Fibroblast of lung (primary cell): Measurements from ENCODE around the gene ZIC3. TPM values are rescaled to one million over a fixed set of nuclear protein-coding genes. Genes with fewer than 3 reads are reported as not detected.
A peak's percentile ranks its signal among the peaks of the same experiment; 100 is the strongest.

Source experiments
- DNase-seq, 2 donors: peaks; one replicate each; pipeline versions ENCODE4 v3.0.0 to v3.0.0-alpha.2; 2010; ENCODE audit warnings: low read depth in 2 of 2
- H2AFZ ChIP-seq: 2 replicates; pipeline ENCODE4 v1.5.1; 2012; ENCODE audit warnings: low read length, control low read depth, inconsistent platforms
- H3K27ac ChIP-seq: 2 replicates; pipeline ENCODE4 v1.5.1; 2011; ENCODE audit warnings: low read length, control low read depth; ENCODE audit not compliant: insufficient read depth
- H3K27me3 ChIP-seq: 2 replicates; pipeline ENCODE4 v1.5.1; 2011; ENCODE audit warnings: mild to moderate bottlenecking, low read length; ENCODE audit not compliant: control insufficient read depth, insufficient read depth
- H3K36me3 ChIP-seq: 2 replicates; pipeline ENCODE4 v1.5.1; 2011; ENCODE audit warnings: low read length; ENCODE audit not compliant: control insufficient read depth, insufficient read depth
- H3K4me1 ChIP-seq: 2 replicates; pipeline ENCODE4 v1.5.1; 2011; ENCODE audit warnings: low read length; ENCODE audit not compliant: control insufficient read depth, insufficient read depth; ENCODE audit errors: extremely low read depth
- H3K4me2 ChIP-seq: 2 replicates; pipeline ENCODE4 v1.5.1; 2011; ENCODE audit warnings: low read length, control low read depth; ENCODE audit not compliant: insufficient read depth; ENCODE audit errors: extremely low read depth
- H3K4me3 ChIP-seq, 4 experiments: fragments of 200-600 bp in 1 of 4; sonication (generic) in 1 of 4; replicated peaks in 1 of 4; 2 replicates each; pipeline ENCODE4 v1.5.1; 2011 to 2016; ENCODE audit warnings: low read length in 4 of 4, low read depth in 3 of 4, mild to moderate bottlenecking in 3 of 4, control low read depth in 2 of 4, inconsistent platforms in 1 of 4, mixed read lengths in 1 of 4; ENCODE audit not compliant: insufficient read depth in 1 of 4; ENCODE audit errors: control extremely low read depth in 1 of 4
- H3K79me2 ChIP-seq: 2 replicates; pipeline ENCODE4 v1.5.1; 2012; ENCODE audit warnings: mild to moderate bottlenecking, low read length, inconsistent platforms; ENCODE audit not compliant: control insufficient read depth, insufficient read depth
- H3K9ac ChIP-seq: 2 replicates; pipeline ENCODE4 v1.5.1; 2011; ENCODE audit warnings: mild to moderate bottlenecking, low read length, control low read depth; ENCODE audit not compliant: insufficient read depth
- H3K9me3 ChIP-seq: 2 replicates; pipeline ENCODE4 v1.5.1; 2012; ENCODE audit warnings: low read depth, low read length; ENCODE audit not compliant: control insufficient read depth, insufficient read depth
- H4K20me1 ChIP-seq: 2 replicates; pipeline ENCODE4 v1.5.1; 2011; ENCODE audit warnings: low read length; ENCODE audit not compliant: control insufficient read depth, insufficient read depth; ENCODE audit errors: extremely low read depth
- CTCF ChIP-seq, 2 donors: IDR thresholded peaks in 1 of 2; conservative IDR thresholded peaks in 1 of 2; 1 replicate in 1 of 2; 2 replicates in 1 of 2; pipeline ENCODE4 v1.5.1; 2011 to 2012; ENCODE audit warnings: low read length in 2 of 2, control low read depth in 1 of 2, inconsistent platforms in 1 of 2, low read depth in 1 of 2, mild to moderate bottlenecking in 1 of 2
- EZH2 ChIP-seq: IDR thresholded peaks from 2 replicates; pipeline ENCODE4 v1.5.1; 2012; ENCODE audit warnings: low read length, control low read depth, mild to moderate bottlenecking; ENCODE audit errors: missing control alignments
- polyA minus RNA-seq: library from RNA; depleted of rRNA, polyadenylated mRNA; stranded (reverse); fragments of >200 nt; gene quantifications from 2 replicates; pipeline ENCODE4 v1.2.3, GENCODE V29; 2011; ENCODE audit warnings: low replicate concordance
- polyA plus RNA-seq, 2 donors: library from polyadenylated mRNA; depleted of rRNA in 1 of 2; stranded (reverse) in 1 of 2; unstranded in 1 of 2; fragments of >200 nt; gene quantifications; 2 replicates each; pipeline ENCODE4 v1.2.1, GENCODE V29; 2011 to 2012; ENCODE audit warnings: missing spikeins in 1 of 2
- total RNA-seq: library from RNA; depleted of rRNA; stranded (reverse); fragments of >200 nt; gene quantifications from 2 replicates; pipeline ENCODE4 v1.2.1, GENCODE V29; 2014

ZIC3 gene
- not detected in 2 replicates for total RNA-seq
- not detected in 2 replicates for polyA plus RNA-seq
- not detected in 2 replicates for polyA plus RNA-seq (2012)
- polyA minus RNA-seq: not detected in 2 replicates

- H3K4me3 ChIP-seq: peak within 1 kb of the TSS in 2 of 4 experiments; percentile 6 to 40
- no peak within 1 kb of the TSS for H2AFZ ChIP-seq
- no peak within 1 kb of the TSS for H3K4me2 ChIP-seq
- H3K4me1 ChIP-seq: no peaks in the 10 kb centered on the region
- peaks cover 10% of the 10 kb centered on the region for H3K27me3 ChIP-seq
- no peak for TF ChIP-seq CTCF (conservative IDR thresholded peaks at IDR 0.05 in 1 of 2, IDR thresholded peaks at IDR 0.05 in 1 of 2; ENCODE audit: low read depth in 1 of 2, low read length in 2 of 2)
- TF ChIP-seq EZH2: no peak
- H4K20me1 ChIP-seq: no peaks in the 10 kb centered on the region
- H3K9me3 ChIP-seq: no peaks in the 10 kb centered on the region
- peak; percentile 1 to 24 for DNase-seq
- no peaks in the 10 kb centered on the region for H3K79me2 ChIP-seq
- H3K36me3 ChIP-seq: no peaks in the 10 kb centered on the region
- no peak within 1 kb of the TSS for H3K9ac ChIP-seq
- H3K27ac ChIP-seq: no peak within 1 kb of the TSS
These were observed at the start of gene ZIC3 for GRCh38 chrX:137565921-137566745. TSS of gene ZIC3 (plus strand) at chrX:137566127. CDS start at chrX:137566692, 565 bp downstream.

- H3K4me2 ChIP-seq: no peak overlapping the region
- H3K9me3 ChIP-seq: no peaks in the 10 kb centered on the region
- H3K4me1 ChIP-seq: no peaks in the 10 kb centered on the region
- TF ChIP-seq EZH2: no peak
- no peak for TF ChIP-seq CTCF (conservative IDR thresholded peaks at IDR 0.05 in 1 of 2, IDR thresholded peaks at IDR 0.05 in 1 of 2; ENCODE audit: low read depth in 1 of 2, low read length in 2 of 2)
- DNase-seq: no peak
- no peaks in the 10 kb centered on the region for H3K79me2 ChIP-seq
- H3K36me3 ChIP-seq: no peaks in the 10 kb centered on the region
- no peak overlapping the region for H2AFZ ChIP-seq
- no peaks in the 10 kb centered on the region for H3K27me3 ChIP-seq
- H3K27ac ChIP-seq: no peak overlapping the region
- no peaks in the 10 kb centered on the region for H4K20me1 ChIP-seq
- H3K4me3 ChIP-seq: no peak overlapping the region
- no peak overlapping the region for H3K9ac ChIP-seq
These were observed 46.5 kb upstream of the ZIC3 start for GRCh38 chrX:137519459-137519858.

GRCh38 chrX:137545711-137546651 lies 19.9 kb upstream of the ZIC3 start:
- H3K4me1 ChIP-seq: no peaks in the 10 kb centered on the region
- no peak overlapping the region for H2AFZ ChIP-seq
- no peaks in the 10 kb centered on the region for H3K27me3 ChIP-seq
- TF ChIP-seq CTCF (conservative IDR thresholded peaks at IDR 0.05 in 1 of 2, IDR thresholded peaks at IDR 0.05 in 1 of 2; ENCODE audit: low read depth in 1 of 2, low read length in 2 of 2): no peak
- no peak for TF ChIP-seq EZH2
- H3K36me3 ChIP-seq: no peaks in the 10 kb centered on the region
- no peak overlapping the region for H3K27ac ChIP-seq
- no peaks in the 10 kb centered on the region for H3K9me3 ChIP-seq
- no peak overlapping the region for H3K4me3 ChIP-seq
- DNase-seq: no peak
- H3K4me2 ChIP-seq: no peak overlapping the region
- H3K79me2 ChIP-seq: no peaks in the 10 kb centered on the region
- no peaks in the 10 kb centered on the region for H4K20me1 ChIP-seq
- no peak overlapping the region for H3K9ac ChIP-seq
